Activated CD8-positive, alpha-beta memory T cell treated with anti-CD3 and anti-CD28 coated beads, Interleukin-2, amount 50 U/mL, for 24 hours (primary cell): ENCODE data around the gene GRIK1.

Experiments
- DNase-seq: peaks from one replicate; pipeline ENCODE4 v3.0.0-alpha.2; 2020; ENCODE audit errors: extremely low read depth

Gene GRIK1

DNA sequence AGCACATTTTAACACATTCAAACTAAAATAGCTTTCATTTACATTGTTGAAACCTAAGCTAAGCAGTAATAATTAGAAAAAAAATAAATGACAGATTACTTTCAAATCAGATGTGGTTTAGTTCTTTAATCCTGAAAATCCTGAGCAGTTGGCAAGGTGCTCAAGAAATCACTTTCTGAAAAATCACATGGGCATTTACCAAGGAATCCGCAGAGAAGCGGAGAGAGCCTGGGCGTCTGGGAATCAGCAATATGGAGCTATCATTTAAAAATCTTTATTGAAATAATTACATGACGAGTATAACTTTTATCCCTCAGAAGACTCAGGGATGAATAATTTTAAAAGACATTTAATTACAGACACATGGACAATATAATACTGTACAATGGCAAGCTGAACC lies 30.2 kb downstream of the GRIK1 start:
- no peak for DNase-seq

- no peak for DNase-seq
Measured at GRCh38 chr21:29904359-29905282, 35.2 kb downstream of the GRIK1 start.

DNA sequence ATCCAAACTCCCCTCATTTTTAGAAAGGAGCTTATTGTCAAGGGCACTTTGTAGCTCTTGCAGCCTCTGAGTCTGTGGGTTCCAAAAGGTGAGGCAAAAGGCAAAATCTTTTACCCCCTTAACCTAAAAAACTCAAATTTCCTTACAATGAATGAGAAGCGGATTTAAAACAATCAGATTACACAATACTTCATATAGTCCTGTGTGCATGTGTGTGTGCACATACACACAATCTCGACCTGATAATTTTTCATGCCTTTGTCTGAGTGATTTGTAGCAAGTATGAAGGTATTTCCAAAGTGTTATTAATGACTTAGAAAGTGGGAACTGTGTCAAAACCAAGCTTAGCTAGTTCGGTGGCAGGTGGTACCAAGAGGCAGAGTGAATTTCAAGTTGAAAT lies 42.9 kb downstream of the GRIK1 start:
- DNase-seq = no peak

GRCh38 chr21:29893687-29894086 lies 46.1 kb downstream of the GRIK1 start:
- DNase-seq = no peak

GRCh38 chr21:29892379-29892778 lies 47.4 kb downstream of the GRIK1 start:
- no peak for DNase-seq

GRCh38 chr21:29888437-29888836 lies 51.4 kb downstream of the GRIK1 start:
- DNase-seq = no peak

- no peak for DNase-seq
Measured at GRCh38 chr21:29887313-29888009, 52.3 kb downstream of the GRIK1 start.

DNA sequence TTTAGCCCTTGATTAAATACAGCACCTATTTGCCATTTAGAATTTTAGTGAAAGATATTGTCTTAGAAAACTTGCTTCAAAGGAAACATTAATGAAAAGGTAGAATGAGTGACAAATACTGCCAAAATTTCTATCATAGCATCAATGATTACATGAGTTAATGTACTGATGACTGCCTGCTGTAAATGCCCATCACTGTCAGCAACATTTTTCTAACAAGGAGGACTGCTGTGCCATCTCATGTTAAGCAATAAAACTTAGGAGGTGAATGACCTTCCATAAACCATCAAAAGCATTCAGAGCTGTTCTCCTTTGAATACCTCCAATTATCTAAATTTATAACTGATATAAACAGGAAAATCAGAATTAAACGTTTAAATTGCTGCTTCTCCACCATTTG lies 54.3 kb downstream of the GRIK1 start:
- DNase-seq = no peak

- no peak for DNase-seq
Measured at GRCh38 chr21:29875873-29876272, 63.9 kb downstream of the GRIK1 start.

DNA sequence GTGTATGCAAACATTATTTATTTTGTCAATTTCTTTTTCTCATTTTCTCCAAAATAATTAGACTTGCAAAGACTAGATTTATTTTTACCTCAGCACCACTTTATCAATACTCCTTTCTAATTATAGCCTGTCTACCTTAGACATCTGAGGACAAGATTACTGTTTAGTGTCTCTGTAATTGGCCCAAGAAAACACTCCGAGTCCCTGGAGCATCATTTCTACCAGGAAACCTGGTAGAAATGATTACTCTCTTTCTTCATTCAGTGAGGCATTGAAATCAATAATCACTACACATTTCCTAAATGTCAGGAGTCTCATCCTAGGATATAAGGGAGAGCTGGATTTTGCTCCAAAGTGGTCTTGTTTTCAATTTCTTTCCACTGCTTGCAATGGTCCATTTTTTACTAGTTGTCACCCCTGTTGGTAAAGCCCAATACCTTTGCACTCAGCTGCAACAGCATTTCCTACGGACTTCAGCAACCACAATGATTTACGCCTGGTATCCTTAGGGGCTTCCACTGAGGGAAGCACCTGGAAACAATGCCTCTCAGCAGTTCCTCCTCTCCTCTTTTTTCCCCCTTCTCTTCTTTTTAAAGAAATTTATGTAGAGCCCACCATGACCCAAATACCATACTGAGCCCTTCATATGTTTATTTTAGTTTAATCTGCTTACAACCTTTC lies 64.6 kb downstream of the GRIK1 start:
- no peak for DNase-seq

- no peak for DNase-seq
Measured at GRCh38 chr21:29873908-29874307, 65.9 kb downstream of the GRIK1 start.

DNA sequence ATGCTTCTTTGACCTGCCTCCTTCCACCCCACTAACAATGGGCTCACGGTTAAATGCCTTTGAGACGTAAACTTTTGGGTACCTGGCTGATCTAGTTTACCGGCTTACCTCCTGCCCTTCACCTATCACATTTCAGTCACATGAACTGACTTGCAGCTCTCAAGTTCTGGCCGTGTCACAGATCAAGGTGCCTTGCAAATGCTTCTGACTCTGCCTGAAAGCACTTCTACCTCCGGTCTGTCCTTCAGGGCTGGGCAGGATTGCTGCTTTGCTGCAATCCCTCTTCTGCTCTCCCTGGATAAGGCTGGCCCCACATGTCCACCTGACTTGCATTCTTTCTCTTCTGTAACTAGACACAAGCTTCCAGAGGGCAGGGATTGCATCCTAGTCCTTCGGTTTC lies 69.0 kb downstream of the GRIK1 start:
- no peak for DNase-seq

GRCh38 chr21:29867796-29868195 lies 72.0 kb downstream of the GRIK1 start:
- DNase-seq = no peak

DNA sequence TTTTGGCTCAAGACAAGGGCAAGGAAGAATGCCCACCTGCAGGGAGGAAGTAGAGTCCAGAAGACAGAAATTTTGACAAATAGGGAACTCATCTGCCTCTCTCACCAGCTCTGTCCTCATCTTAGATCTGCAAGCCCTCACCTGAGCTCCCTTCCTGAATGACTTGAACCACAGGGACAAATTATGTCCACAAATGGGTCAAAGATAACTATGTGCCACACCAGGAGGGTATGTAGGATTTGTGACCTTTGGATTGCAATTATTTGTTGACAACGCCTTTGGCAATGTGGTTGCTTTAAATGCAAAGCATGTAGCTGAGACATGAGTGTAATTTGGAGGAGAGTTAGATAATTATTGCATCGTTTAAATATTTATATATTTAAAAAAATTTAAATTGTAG lies 79.5 kb downstream of the GRIK1 start:
- DNase-seq = no peak

GRCh38 chr21:29857150-29857549 lies 82.6 kb downstream of the GRIK1 start:
- DNase-seq = no peak

GRCh38 chr21:29854795-29855194 lies 85.0 kb downstream of the GRIK1 start:
- DNase-seq = no peak

DNA sequence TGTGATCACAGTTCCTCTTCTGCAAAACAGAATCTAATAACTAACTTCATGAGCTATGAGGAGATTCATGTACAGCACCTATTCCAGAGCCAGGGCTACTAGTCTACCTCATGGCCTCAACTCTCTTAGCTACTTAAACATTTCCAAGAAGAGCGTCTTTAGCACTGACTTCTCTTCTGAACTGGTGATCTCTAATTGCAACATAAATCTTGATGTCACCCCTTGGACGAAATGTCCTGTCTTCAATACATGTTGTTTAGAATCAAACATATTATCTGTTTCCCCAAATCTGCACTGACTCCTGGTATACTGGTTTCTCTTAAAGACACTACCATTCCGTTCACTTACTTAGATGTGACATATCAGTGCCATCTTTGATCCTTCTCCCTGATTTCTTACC lies 88.2 kb downstream of the GRIK1 start:
- no peak for DNase-seq

DNA sequence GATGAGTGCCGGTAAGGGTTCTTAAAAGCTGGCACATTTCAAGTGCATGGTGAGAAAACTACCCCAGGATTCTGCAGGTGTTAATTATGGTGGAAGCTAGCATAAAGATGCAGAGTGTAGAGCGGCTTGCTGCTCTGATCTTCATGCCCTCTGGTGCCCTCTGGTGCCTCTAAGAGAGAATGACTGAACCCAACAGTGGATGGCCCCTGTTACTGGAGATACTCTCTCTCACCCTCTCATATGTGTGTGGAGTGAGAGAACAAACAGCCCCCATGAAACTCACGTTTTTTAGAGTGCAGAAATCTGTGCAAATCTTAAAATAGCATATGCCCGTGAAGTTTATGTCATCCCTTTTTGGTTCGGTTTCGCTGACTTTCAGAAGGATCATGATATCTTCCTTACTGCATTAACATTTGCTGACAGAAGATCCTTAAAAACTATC lies 90.0 kb downstream of the GRIK1 start:
- DNase-seq = no peak

DNA sequence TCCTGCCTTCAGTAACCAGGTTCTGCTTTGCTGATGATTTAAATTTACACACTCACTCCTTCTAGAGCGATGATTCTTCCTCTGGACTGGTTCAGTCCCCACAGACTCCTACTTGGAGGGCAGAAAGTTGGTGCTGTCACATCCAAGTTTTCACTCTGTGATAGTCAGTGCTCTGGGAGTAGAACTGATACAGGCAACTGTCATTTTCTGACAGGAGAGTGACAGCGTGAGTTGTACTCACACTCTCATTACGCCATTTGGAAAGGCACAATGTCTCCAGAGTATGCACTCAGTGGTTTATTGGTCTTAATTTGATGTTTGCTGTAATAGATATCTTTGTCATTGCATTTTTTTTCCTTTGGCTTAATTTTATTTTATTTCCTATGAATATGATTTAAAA lies 96.0 kb downstream of the GRIK1 start:
- DNase-seq = no peak

- no peak for DNase-seq
Measured at GRCh38 chr21:29834617-29835016, 105.2 kb downstream of the GRIK1 start.

DNA sequence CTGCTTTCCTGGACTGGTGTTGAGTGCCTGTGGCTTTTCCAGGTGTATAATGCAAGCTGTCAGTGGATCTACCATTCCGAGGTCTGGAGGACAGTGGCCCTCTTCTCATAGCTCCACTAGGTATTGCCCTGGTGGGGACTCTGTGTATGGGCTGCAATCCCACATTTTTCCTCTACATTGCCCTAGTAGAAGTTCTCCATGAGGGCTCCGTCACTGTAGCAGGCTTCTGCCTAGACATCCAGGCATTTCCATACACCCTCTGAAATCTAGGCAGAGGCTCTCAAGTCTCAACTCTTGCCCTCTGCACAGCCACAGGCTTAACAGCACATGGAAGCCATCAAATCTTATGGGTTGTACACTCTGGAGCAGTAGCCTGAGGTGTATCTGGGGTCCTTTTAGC lies 107.6 kb downstream of the GRIK1 start:
- DNase-seq = no peak

- DNase-seq = no peak
Measured at GRCh38 chr21:29829564-29830275, 110.1 kb downstream of the GRIK1 start.
